ENCODE data around the gene PIM2.
A peak's percentile ranks its signal among the peaks of the same experiment; 100 is the strongest.

Gene PIM2

GRCh38 chrX:48919947-48920717, 1.3 kb upstream of the PIM2 start:
- no peak for DNase-seq (ENCODE audit: extremely low spot score)
- ChIA-PET CTCF (interaction anchor here (0.7 to 1.0 kb wide), 3 partner anchors 17 to 26 kb away, joined by 4 read pairs; no protein-coding TSS in a partner anchor), POLR2A (interaction anchor here (0.6 to 1.1 kb wide), 3 partner anchors 13 to 20 kb away, joined by 3 to 5 read pairs (median 3); no protein-coding TSS in a partner anchor)
- no peak for TF ChIP-seq CTCF (IDR thresholded peaks at IDR 0.05; ENCODE audit: control extremely low read depth, extremely low read depth, low read depth, missing control alignments)

DNA sequence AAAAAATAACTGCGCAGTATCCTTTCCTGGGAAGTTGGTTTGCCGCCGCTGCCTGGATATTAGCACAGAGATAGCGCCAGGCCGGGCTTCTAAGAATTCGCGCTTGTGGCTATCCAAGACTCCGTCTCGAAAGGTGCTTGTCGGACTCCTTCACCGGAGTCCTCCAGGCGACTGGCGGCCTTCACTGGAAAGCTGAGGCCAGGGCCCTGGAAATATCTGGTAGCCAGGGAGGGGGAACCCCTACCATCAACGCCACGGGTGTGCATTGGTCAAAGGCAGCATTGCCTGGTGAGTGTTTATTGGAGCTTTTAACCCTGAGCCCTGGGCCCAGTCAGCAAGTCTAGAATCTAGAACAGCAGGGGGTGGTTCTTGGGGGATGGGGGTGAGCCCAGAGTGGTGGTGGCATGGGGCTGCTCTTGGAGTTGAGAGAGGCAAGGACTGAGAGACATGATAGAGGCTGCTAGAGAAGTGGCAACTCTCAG, 577 bp upstream of the PIM2 start:
- DNase-seq (ENCODE audit: extremely low spot score) = no peak
- CTCF ChIA-PET = interaction anchor here (1.0 kb wide), 1 partner anchor 17 kb away, joined by 4 read pairs; no protein-coding TSS in a partner anchor
- TF ChIP-seq CTCF (IDR thresholded peaks at IDR 0.05; ENCODE audit: control extremely low read depth, extremely low read depth, low read depth, missing control alignments) = no peak
- POLR2A ChIA-PET = interaction anchor here (1.1 to 1.8 kb wide), 2 partner anchors 18 to 19 kb away, joined by 3 to 5 read pairs; no protein-coding TSS in a partner anchor

- POLR2A ChIA-PET = interaction anchor here (1.8 kb wide), 1 partner anchor 21 kb away, joined by 5 read pairs; no protein-coding TSS in a partner anchor
- TF ChIP-seq CTCF (IDR thresholded peaks at IDR 0.05; ENCODE audit: control extremely low read depth, extremely low read depth, low read depth, missing control alignments) = no peak
- DNase-seq (ENCODE audit: extremely low spot score) = no peak
- CTCF ChIA-PET = no interaction called here
These were observed 552 bp downstream of the PIM2 start for GRCh38 chrX:48918301-48918642.

- CTCF ChIA-PET = interaction anchor here (1.9 kb wide), 1 partner anchor 21 kb away, joined by 15 read pairs; no protein-coding TSS in a partner anchor
- peak; percentile 59 for TF ChIP-seq CTCF (IDR thresholded peaks at IDR 0.05; ENCODE audit: control extremely low read depth, extremely low read depth, low read depth, missing control alignments)
- POLR2A ChIA-PET = interaction anchor here (0.6 to 1.8 kb wide), 3 partner anchors 22 to 32 kb away, joined by 3 to 5 read pairs (median 3); no protein-coding TSS in a partner anchor
- DNase-seq (ENCODE audit: extremely low spot score) = peak; percentile 82
These were observed 1.5 kb downstream of the PIM2 start for GRCh38 chrX:48917139-48918001.

DNA sequence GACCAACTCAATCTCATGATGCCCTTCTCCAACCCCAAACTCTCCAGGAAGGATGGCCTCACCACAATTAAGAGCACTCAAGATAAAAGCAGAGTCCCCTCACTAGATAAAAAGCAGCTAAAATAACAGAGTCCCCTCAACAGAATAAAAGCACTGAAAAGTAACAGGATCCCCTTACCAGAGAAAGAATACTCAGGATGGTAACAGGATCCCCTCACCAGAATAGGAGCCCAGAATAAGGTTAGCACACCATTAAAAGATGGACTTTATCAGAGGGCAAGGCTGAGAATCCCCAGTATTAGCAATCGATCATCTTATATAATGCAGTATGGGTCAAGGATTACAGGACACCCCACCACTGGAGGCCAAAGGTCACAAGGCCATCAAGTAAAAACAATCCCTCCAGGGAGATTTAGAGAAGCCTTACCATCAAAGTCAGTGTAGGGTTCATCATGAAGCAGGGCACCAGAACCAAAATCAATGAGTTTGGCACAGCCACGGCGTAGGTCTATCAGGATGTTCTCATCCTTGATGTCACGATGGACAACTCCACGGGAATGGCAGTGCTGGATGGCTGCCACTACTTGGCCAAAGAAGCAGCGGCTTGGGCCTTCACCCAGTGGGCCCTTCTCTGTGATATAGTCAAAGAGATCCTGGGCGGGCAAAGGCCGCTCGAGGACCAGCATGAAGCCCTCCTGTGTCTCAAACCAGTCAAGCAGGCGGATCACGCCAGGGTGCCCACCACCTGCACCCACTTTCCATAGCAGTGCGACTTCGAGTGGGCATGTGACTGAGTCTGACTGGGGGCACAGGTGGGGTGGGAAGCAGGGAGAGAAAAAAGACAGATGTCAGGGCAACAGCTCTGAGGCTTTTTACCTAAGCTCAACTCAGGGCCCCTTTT, 4.0 kb downstream of the PIM2 start:
- no peak for DNase-seq (ENCODE audit: extremely low spot score)
- CTCF ChIA-PET = interaction anchor here (1.4 to 1.9 kb wide), 2 partner anchors 23 to 31 kb away, joined by 3 to 15 read pairs; no protein-coding TSS in a partner anchor
- POLR2A ChIA-PET = interaction anchor here (0.6 to 4.8 kb wide), 4 partner anchors 17 to 222 kb away, joined by 3 to 33 read pairs (median 4); partner anchors contain the start of genes PQBP1 and TIMM17B
- TF ChIP-seq CTCF (IDR thresholded peaks at IDR 0.05; ENCODE audit: control extremely low read depth, extremely low read depth, low read depth, missing control alignments) = no peak
